ENCODE data around the gene LCN10.

Gene LCN10

GRCh38 chr9:136719195-136719880, 23.4 kb downstream of the LCN10 start:
- TF ChIP-seq CTCF (IDR thresholded peaks at IDR 0.05) = no peak

- no peak for TF ChIP-seq CTCF (IDR thresholded peaks at IDR 0.05)
Measured at GRCh38 chr9:136718345-136719194, 24.2 kb downstream of the LCN10 start.

- TF ChIP-seq CTCF (IDR thresholded peaks at IDR 0.05) = no peak
Measured at GRCh38 chr9:136717399-136717798, 25.3 kb downstream of the LCN10 start.

- no peak for TF ChIP-seq CTCF (IDR thresholded peaks at IDR 0.05)
Measured at GRCh38 chr9:136714893-136715274, 27.9 kb downstream of the LCN10 start.

GRCh38 chr9:136714096-136714892, 28.4 kb downstream of the LCN10 start:
- TF ChIP-seq CTCF (IDR thresholded peaks at IDR 0.05) = no peak

- no peak for TF ChIP-seq CTCF (IDR thresholded peaks at IDR 0.05)
Measured at GRCh38 chr9:136713550-136713949, 29.2 kb downstream of the LCN10 start.

- TF ChIP-seq CTCF (IDR thresholded peaks at IDR 0.05) = no peak
Measured at GRCh38 chr9:136712690-136713544, 29.8 kb downstream of the LCN10 start.
